Endodermal cell (in vitro differentiated cells): ENCODE measurements around the gene ARID3B. TPM values are rescaled to one million over a fixed set of nuclear protein-coding genes. Genes with fewer than 3 reads are reported as not detected.
A peak's percentile ranks its signal among the peaks of the same experiment; 100 is the strongest.
"Not testable (repeated sequence)": the region's sequence is repeated elsewhere in the genome, so short reads cannot be mapped to it uniquely, and the experiment has no call there.

ENCODE experiments used
- DNase-seq: peaks from one replicate; pipeline ENCODE4 v3.0.0-alpha.2; 2017
- H3K27ac ChIP-seq: 2 replicates; pipeline ENCODE4 v1.5.1; 2013; ENCODE audit warnings: mild to moderate bottlenecking, low read depth, low read length, moderate library complexity
- H3K27me3 ChIP-seq: 2 replicates; pipeline ENCODE4 v1.6.1; 2013; ENCODE audit warnings: mild to moderate bottlenecking, low read length, moderate library complexity; ENCODE audit not compliant: insufficient read depth, control insufficient read depth, poor library complexity, severe bottlenecking
- H3K36me3 ChIP-seq: 2 replicates; pipeline ENCODE4 v1.7.0; 2013; ENCODE audit warnings: mild to moderate bottlenecking, low read length, moderate library complexity; ENCODE audit not compliant: control insufficient read depth, insufficient read depth
- H3K4me1 ChIP-seq: one replicate; pipeline ENCODE4 v1.7.0; 2013; ENCODE audit warnings: low read length; ENCODE audit not compliant: control insufficient read depth, insufficient read depth
- H3K4me3 ChIP-seq: 2 replicates; pipeline ENCODE4 v1.5.1; 2013; ENCODE audit warnings: mild to moderate bottlenecking, low read length, moderate library complexity
- H3K9ac ChIP-seq: 2 replicates; pipeline ENCODE4 v1.6.1; 2013; ENCODE audit warnings: mild to moderate bottlenecking, low read length, moderate library complexity; ENCODE audit not compliant: poor library complexity, severe bottlenecking; ENCODE audit errors: extremely low read depth
- H3K9me3 ChIP-seq: 2 replicates; pipeline ENCODE4 v1.6.1; 2013; ENCODE audit warnings: mild to moderate bottlenecking, low read length, moderate library complexity; ENCODE audit not compliant: control insufficient read depth
- H3K27ac Mint-ChIP-seq: 2 replicates; pipeline ENCODE4 v1.8.0; 2020; ENCODE audit warnings: mixed read lengths
- H3K27me3 Mint-ChIP-seq: 2 replicates; pipeline ENCODE4 v1.8.0; 2021; ENCODE audit warnings: mild to moderate bottlenecking, mixed read lengths; ENCODE audit not compliant: insufficient read depth
- H3K36me3 Mint-ChIP-seq: 2 replicates; pipeline ENCODE4 v1.8.0; 2020; ENCODE audit warnings: low read depth, mixed read lengths
- H3K4me1 Mint-ChIP-seq: 2 replicates; pipeline ENCODE4 v1.8.0; 2020; ENCODE audit warnings: mixed read lengths
- H3K4me3 Mint-ChIP-seq: 2 replicates; pipeline ENCODE4 v1.8.0; 2020; ENCODE audit warnings: mild to moderate bottlenecking, moderate library complexity, mixed read lengths
- H3K9me3 Mint-ChIP-seq: 2 replicates; pipeline ENCODE4 v1.8.0; 2020; ENCODE audit warnings: mild to moderate bottlenecking, mixed read lengths
- CTCF ChIP-seq: fragments of 200-600 bp; sonication (generic); conservative IDR thresholded peaks from 2 replicates; pipeline ENCODE4 v1.5.0; 2021; ENCODE audit warnings: antibody characterized with exemption, mild to moderate bottlenecking
- WGBS, 2 experiments: methylation state at CpG; one replicate each; pipeline versions ENCODE4 v1.1.5 to v1.1.7; 2013; ENCODE audit warnings: missing lambda C conversion rate in 2 of 2, mixed read lengths in 1 of 2; ENCODE audit not compliant: insufficient coverage in 1 of 2, insufficient read length in 1 of 2; 5-methylcytosine and 5-hydroxymethylcytosine counted together
- total RNA-seq, 2 donors: library from RNA; stranded (reverse); fragmentation: NEBNext Ultra II Directional in 1 of 2; extraction: Animal tissue kit (Norgen Biotek cat#: 25700) in 1 of 2; gene quantifications; 2 replicates in 1 of 2; 3 replicates in 1 of 2; pipeline ENCODE4 v1.2.1, GENCODE V29; 2021

ARID3B gene
- total RNA-seq, 2 donors from 2014 or later = 98.1 to 99.4 TPM

DNA sequence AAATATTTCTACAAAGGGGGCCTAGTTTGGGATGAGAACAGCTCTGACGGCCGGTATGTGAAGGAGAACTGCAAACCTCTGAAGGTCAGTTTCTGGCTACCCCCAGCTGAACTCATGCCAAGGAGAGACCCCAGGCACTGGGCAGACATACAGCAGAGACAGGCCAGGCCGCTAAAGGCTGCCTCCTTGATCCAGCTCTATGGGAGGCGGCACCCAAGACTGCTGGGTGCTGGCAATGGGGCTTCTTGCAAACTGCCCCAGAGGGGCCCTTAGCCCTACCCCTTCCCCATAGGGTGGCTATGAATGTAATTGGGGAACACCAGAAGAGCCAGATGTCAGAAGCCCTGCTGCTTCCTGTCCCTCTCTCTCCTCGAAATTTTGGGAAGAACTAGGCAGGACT lies 87.9 kb downstream of the ARID3B start:
- Mint-ChIP-seq H3K36me3 (peaks cover 57% of the 10 kb centered on the region), H3K4me1 (no peaks in the 10 kb centered on the region), H3K4me3 (no peak overlapping the region), H3K9me3 (no peaks in the 10 kb centered on the region), H3K27me3 (no peaks in the 10 kb centered on the region), H3K27ac (no peak overlapping the region)
- H3K4me3 ChIP-seq = no peak overlapping the region
- no peak overlapping the region for H3K27ac ChIP-seq
- DNase-seq = peak; percentile 44
- no peaks in the 10 kb centered on the region for H3K27me3 ChIP-seq
- WGBS, 2 experiments = 91 to 97% methylated on average over 5 of the region's 5 CpGs
- H3K36me3 ChIP-seq = peaks cover 92% of the 10 kb centered on the region
- no peaks in the 10 kb centered on the region for H3K9me3 ChIP-seq
- no peaks in the 10 kb centered on the region for H3K4me1 ChIP-seq
- no peak for TF ChIP-seq CTCF
- H3K9ac ChIP-seq = no peak overlapping the region

DNA sequence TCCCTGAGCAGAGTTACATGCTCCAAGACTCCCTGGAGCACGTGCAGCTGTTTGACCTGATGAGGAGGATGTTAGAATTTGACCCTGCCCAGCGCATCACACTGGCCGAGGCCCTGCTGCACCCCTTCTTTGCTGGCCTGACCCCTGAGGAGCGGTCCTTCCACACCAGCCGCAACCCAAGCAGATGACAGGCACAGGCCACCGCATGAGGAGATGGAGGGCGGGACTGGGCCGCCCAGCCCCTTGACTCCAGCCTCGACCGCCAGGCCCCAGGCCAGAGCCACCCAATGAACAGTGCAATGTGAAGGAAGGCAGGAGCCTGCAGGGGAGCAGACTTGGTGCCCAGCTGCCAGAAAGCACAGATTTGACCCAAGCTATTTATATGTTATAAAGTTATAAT lies 88.7 kb downstream of the ARID3B start:
- H3K36me3 Mint-ChIP-seq = peaks cover 56% of the 10 kb centered on the region
- not testable (repeated sequence) for H3K4me1 ChIP-seq, H3K4me1 Mint-ChIP-seq, H3K9me3 ChIP-seq, H3K9ac ChIP-seq, H3K27me3 Mint-ChIP-seq, H3K27ac Mint-ChIP-seq, H3K27me3 ChIP-seq, H3K27ac ChIP-seq, H3K9me3 Mint-ChIP-seq, H3K4me3 ChIP-seq, H3K4me3 Mint-ChIP-seq
- DNase-seq = peak; percentile 43
- WGBS, 2 experiments = 95% methylated on average over 9 of the region's 10 CpGs; no CpG with 5 or more reads in 1 of the 2 experiments
- peaks cover 92% of the 10 kb centered on the region for H3K36me3 ChIP-seq

DNA sequence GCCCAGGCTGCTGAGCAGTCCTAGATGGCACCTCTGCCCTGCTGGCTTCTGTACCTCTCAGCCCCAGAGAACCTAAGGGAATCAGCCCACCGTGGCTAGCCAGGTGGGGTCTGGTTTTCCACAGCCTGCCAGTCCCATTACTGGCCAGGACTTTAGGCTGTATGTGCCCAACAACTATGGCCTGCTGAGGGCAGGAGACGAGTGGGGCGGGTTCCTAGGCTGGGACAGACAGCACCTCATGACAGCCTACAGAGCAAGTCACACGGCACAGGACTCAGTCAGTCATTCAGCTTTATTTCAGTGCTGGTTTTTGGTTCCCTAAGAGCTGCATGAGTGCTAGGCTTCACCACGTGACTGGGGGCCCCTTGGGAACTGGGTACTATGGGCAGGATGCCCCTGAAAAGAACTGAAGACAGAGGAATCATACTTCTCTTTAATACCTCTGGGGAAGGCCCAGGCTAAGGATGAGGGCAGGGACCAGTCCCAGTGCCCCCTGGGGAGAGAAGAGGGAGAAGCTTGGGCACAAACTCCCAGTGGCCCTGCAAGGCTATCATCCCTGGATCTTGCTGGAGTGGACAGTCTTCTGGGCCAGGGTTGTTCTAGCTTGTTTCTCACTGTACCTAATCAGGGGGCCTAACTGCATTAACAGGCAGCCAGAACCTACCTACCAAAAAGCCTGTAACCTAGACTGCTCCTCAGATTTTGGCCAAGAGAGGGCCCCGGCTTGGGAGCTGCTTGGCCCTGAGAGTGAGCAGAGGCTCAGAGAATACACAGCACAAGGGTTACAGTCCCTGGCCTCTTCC lies 89.5 kb downstream of the ARID3B start:
- Mint-ChIP-seq H3K27ac (no peak overlapping the region), H3K36me3 (peaks cover 53% of the 10 kb centered on the region), H3K9me3 (no peaks in the 10 kb centered on the region), H3K27me3 (no peaks in the 10 kb centered on the region), H3K4me3 (no peak overlapping the region), H3K4me1 (no peaks in the 10 kb centered on the region)
- 93% methylated on average over 5 to 6 of the region's 6 CpGs for WGBS, 2 experiments
- no peaks in the 10 kb centered on the region for H3K27me3 ChIP-seq
- H3K9me3 ChIP-seq = no peaks in the 10 kb centered on the region
- H3K4me3 ChIP-seq = no peak overlapping the region
- H3K27ac ChIP-seq = no peak overlapping the region
- H3K36me3 ChIP-seq = peaks cover 92% of the 10 kb centered on the region
- no peaks in the 10 kb centered on the region for H3K4me1 ChIP-seq
- H3K9ac ChIP-seq = no peak overlapping the region
- peak; percentile 47 for DNase-seq
- TF ChIP-seq CTCF = no peak

- no peak for DNase-seq
- Mint-ChIP-seq H3K9me3 (no peaks in the 10 kb centered on the region), H3K36me3 (peaks cover 48% of the 10 kb centered on the region), H3K4me3 (no peak overlapping the region), H3K27ac (no peak overlapping the region), H3K4me1 (no peaks in the 10 kb centered on the region), H3K27me3 (no peaks in the 10 kb centered on the region)
- TF ChIP-seq CTCF = no peak
- H3K9me3 ChIP-seq = no peaks in the 10 kb centered on the region
- H3K4me1 ChIP-seq = no peaks in the 10 kb centered on the region
- H3K36me3 ChIP-seq = peaks cover 92% of the 10 kb centered on the region
- WGBS, 2 experiments = 93 to 100% methylated on average over 3 of the region's 3 CpGs
- no peak overlapping the region for H3K4me3 ChIP-seq
- H3K9ac ChIP-seq = no peak overlapping the region
- H3K27me3 ChIP-seq = no peaks in the 10 kb centered on the region
- H3K27ac ChIP-seq = no peak overlapping the region
Observed at GRCh38 chr15:74631087-74631385, 90.0 kb downstream of the ARID3B start.
